ENCODE data around the gene TREML1. TPM values are rescaled to one million over a fixed set of nuclear protein-coding genes. Genes with fewer than 3 reads are reported as not detected.

The TREML1 gene
- polyA plus RNA-seq, 1 of the 3 experiments (the other 2 are of a cell fraction): not detected

DNA sequence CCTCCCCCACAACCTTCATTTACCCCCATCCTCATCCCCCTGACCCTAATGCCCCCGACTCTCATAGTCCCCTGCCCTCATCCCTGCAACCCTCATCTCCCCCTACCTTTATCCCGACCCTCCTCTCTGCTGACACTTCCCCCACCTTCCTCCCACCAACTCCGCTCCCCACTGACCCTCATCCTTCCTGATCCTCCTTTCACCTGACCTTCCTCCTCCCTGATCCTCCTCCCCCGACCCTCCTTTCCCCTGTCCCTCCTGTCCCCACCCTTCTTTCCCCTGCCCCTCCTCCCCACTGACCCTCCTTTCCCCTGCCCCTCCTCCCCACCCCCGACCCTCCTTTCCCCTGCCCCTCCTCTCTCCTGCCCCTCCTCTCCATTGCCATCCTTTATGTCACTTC, 39.7 kb upstream of the TREML1 start:
- Histone ChIP-seq H3K4me1 (ENCODE audit: control insufficient read depth in 1 of 2, insufficient read depth in 2 of 2, low read depth in 1 of 2, low read length in 1 of 2) (no peaks in the 10 kb centered on the region), H4K20me1 (ENCODE audit: insufficient read depth) (no peaks in the 10 kb centered on the region), H3K27ac (ENCODE audit: low read depth in 2 of 2, low read length in 1 of 2) (no peak overlapping the region), H3K9me3 (no peaks in the 10 kb centered on the region), H2AFZ (ENCODE audit: low read depth) (no peak overlapping the region), H3K9me2 (no peaks in the 10 kb centered on the region), H3F3A (replicated peaks; ENCODE audit: insufficient read depth) (no peaks in the 10 kb centered on the region), H3K27me3 (ENCODE audit: insufficient read depth) (peaks cover 36% of the 10 kb centered on the region; the same call in 1 of the 2 replicates), H3K36me3 (replicated peaks in 1 of 2; ENCODE audit: control insufficient read depth in 1 of 2, insufficient read depth in 2 of 2, low read length in 1 of 2) (no peaks in the 10 kb centered on the region), H3K4me2 (no peak overlapping the region), H3K9ac (no peak overlapping the region), H3K79me2 (ENCODE audit: insufficient read depth) (no peaks in the 10 kb centered on the region), H3K4me3 (ENCODE audit: low read depth in 2 of 2, low read length in 1 of 2) (no peak overlapping the region)
- 12% methylated on average over 5 of the region's 5 CpGs for WGBS (ENCODE audit: low lambda C conversion rate)
- POLR2A ChIA-PET: no interaction called here
- DNase-seq: no peak
- TF ChIP-seq ZBTB33 (IDR thresholded peaks at IDR 0.05; ENCODE audit: borderline replicate concordance, low read depth) (no peak), RXRA (IDR thresholded peaks at IDR 0.05; ENCODE audit: borderline replicate concordance, low read depth) (no peak), FOXJ3 (CRISPR knock-in tag; IDR thresholded peaks at IDR 0.05) (no peak), FOXM1 (IDR thresholded peaks at IDR 0.05; ENCODE audit: low read depth) (no peak), GATA2 (CRISPR knock-in tag; IDR thresholded peaks at IDR 0.05) (no peak), GABPA (IDR thresholded peaks at IDR 0.05; ENCODE audit: low read depth) (no peak)
- TF ChIP-seq, protein P1, sequence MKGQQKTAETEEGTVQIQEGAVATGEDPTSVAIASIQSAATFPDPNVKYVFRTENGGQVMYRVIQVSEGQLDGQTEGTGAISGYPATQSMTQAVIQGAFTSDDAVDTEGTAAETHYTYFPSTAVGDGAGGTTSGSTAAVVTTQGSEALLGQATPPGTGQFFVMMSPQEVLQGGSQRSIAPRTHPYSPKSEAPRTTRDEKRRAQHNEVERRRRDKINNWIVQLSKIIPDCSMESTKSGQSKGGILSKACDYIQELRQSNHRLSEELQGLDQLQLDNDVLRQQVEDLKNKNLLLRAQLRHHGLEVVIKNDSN (IDR thresholded peaks at IDR 0.05; ENCODE audit: borderline replicate concordance, low read depth): no peak
- CTCF ChIA-PET: no interaction called here

- no peaks in the 10 kb centered on the region for H3F3A ChIP-seq (replicated peaks; ENCODE audit: insufficient read depth)
- H3K4me3 ChIP-seq (ENCODE audit: low read depth in 2 of 2, low read length in 1 of 2): no peak overlapping the region
- H3K9me3 ChIP-seq: no peaks in the 10 kb centered on the region
- DNase-seq: no peak
- H3K79me2 ChIP-seq (ENCODE audit: insufficient read depth): no peaks in the 10 kb centered on the region
- no peaks in the 10 kb centered on the region for H3K4me1 ChIP-seq (ENCODE audit: control insufficient read depth in 1 of 2, insufficient read depth in 2 of 2, low read depth in 1 of 2, low read length in 1 of 2)
- H4K20me1 ChIP-seq (ENCODE audit: insufficient read depth): no peaks in the 10 kb centered on the region
- H3K36me3 ChIP-seq (replicated peaks in 1 of 2; ENCODE audit: control insufficient read depth in 1 of 2, insufficient read depth in 2 of 2, low read length in 1 of 2): no peaks in the 10 kb centered on the region
- H3K9ac ChIP-seq: no peak overlapping the region
- TF ChIP-seq GATA2 (CRISPR knock-in tag; IDR thresholded peaks at IDR 0.05) (no peak), RAD21 (IDR thresholded peaks at IDR 0.05; ENCODE audit: low read length) (no peak)
- CTCF ChIA-PET: interaction anchor here (1.1 kb wide), 1 partner anchor 135 kb away, joined by 3 read pairs; no protein-coding TSS in a partner anchor
- POLR2A ChIA-PET: no interaction called here
- no peaks in the 10 kb centered on the region for H3K9me2 ChIP-seq
- 34% methylated on average over 4 of the region's 5 CpGs for WGBS (ENCODE audit: low lambda C conversion rate)
- H2AFZ ChIP-seq (ENCODE audit: low read depth): no peak overlapping the region
- no peak overlapping the region for H3K27ac ChIP-seq (ENCODE audit: low read depth in 2 of 2, low read length in 1 of 2)
- no peak overlapping the region for H3K4me2 ChIP-seq
- H3K27me3 ChIP-seq (ENCODE audit: insufficient read depth): peaks cover 36% of the 10 kb centered on the region; the same call in 1 of the 2 replicates
Observed at GRCh38 chr6:41193171-41193734, 39.1 kb upstream of the TREML1 start.

- Histone ChIP-seq H3K9me3 (no peaks in the 10 kb centered on the region), H3K36me3 (replicated peaks in 1 of 2; ENCODE audit: control insufficient read depth in 1 of 2, insufficient read depth in 2 of 2, low read length in 1 of 2) (no peaks in the 10 kb centered on the region), H4K20me1 (ENCODE audit: insufficient read depth) (no peaks in the 10 kb centered on the region), H3K27ac (ENCODE audit: low read depth in 2 of 2, low read length in 1 of 2) (no peak overlapping the region), H3K79me2 (ENCODE audit: insufficient read depth) (no peaks in the 10 kb centered on the region), H3K27me3 (ENCODE audit: insufficient read depth) (peaks cover 22% of the 10 kb centered on the region; the same call in 1 of the 2 replicates), H3K9ac (no peak overlapping the region), H3K4me2 (no peak overlapping the region), H3K4me1 (ENCODE audit: control insufficient read depth in 1 of 2, insufficient read depth in 2 of 2, low read depth in 1 of 2, low read length in 1 of 2) (no peaks in the 10 kb centered on the region), H2AFZ (ENCODE audit: low read depth) (no peak overlapping the region), H3K9me2 (no peaks in the 10 kb centered on the region), H3F3A (replicated peaks; ENCODE audit: insufficient read depth) (no peaks in the 10 kb centered on the region), H3K4me3 (ENCODE audit: low read depth in 2 of 2, low read length in 1 of 2) (no peak overlapping the region)
- POLR2A ChIA-PET: no interaction called here
- 8% methylated on average over 2 of the region's 6 CpGs for WGBS (ENCODE audit: low lambda C conversion rate)
- CTCF ChIA-PET: interaction anchor here (0.9 to 1.7 kb wide), 4 partner anchors 10 to 115 kb away, joined by 3 to 7 read pairs (median 4); no protein-coding TSS in a partner anchor
- peak; percentile 48 for DNase-seq
- no peak for TF ChIP-seq ELF1 (IDR thresholded peaks at IDR 0.05)
- TF ChIP-seq RFX5 (IDR thresholded peaks at IDR 0.05; ENCODE audit: low read length): no peak
- no peak for TF ChIP-seq EZH2phosphoT487 (IDR thresholded peaks at IDR 0.05; ENCODE audit: borderline replicate concordance, low read depth)
- no peak for TF ChIP-seq FOXJ3 (CRISPR knock-in tag; IDR thresholded peaks at IDR 0.05)
- no peak for TF ChIP-seq RXRA (IDR thresholded peaks at IDR 0.05; ENCODE audit: borderline replicate concordance, low read depth)
- no peak for TF ChIP-seq GABPA (IDR thresholded peaks at IDR 0.05; ENCODE audit: low read depth)
- peak; percentile 30 for TF ChIP-seq SMC3 (IDR thresholded peaks at IDR 0.05; ENCODE audit: low read depth, low read length)
- peak; percentile 42 for TF ChIP-seq CTCF (IDR thresholded peaks at IDR 0.05)
Observed at GRCh38 chr6:41191569-41191968, 37.4 kb upstream of the TREML1 start.
